Esophagus muscularis mucosa (tissue), 3 donors: ENCODE measurements around the gene DUXA.
"Not testable (repeated sequence)": the region's sequence is repeated elsewhere in the genome, so short reads cannot be mapped to it uniquely, and the experiment has no call there.

Experiments used
- EP300 ChIP-seq: sonication (generic); formaldehyde crosslinking; IDR thresholded peaks from one replicate; pipeline ENCODE4 v1.6.1; 2017; ENCODE audit warnings: antibody characterized with exemption
- TF ChIP-seq, protein P1 (sequence below), 3 experiments: fragments of 200-600 bp in 2 of 3; fragments of 450-650 bp in 1 of 3; sonication (generic) in 2 of 3; IDR thresholded peaks; one replicate each; pipeline ENCODE4 v1.5.1; 2017 to 2019; ENCODE audit warnings: antibody characterized with exemption in 3 of 3, mild to moderate bottlenecking in 2 of 3, moderate library complexity in 1 of 3

GRCh38 chr19:57197874-57198273, 30.6 kb upstream of the DUXA start:
- TF ChIP-seq, protein P1, sequence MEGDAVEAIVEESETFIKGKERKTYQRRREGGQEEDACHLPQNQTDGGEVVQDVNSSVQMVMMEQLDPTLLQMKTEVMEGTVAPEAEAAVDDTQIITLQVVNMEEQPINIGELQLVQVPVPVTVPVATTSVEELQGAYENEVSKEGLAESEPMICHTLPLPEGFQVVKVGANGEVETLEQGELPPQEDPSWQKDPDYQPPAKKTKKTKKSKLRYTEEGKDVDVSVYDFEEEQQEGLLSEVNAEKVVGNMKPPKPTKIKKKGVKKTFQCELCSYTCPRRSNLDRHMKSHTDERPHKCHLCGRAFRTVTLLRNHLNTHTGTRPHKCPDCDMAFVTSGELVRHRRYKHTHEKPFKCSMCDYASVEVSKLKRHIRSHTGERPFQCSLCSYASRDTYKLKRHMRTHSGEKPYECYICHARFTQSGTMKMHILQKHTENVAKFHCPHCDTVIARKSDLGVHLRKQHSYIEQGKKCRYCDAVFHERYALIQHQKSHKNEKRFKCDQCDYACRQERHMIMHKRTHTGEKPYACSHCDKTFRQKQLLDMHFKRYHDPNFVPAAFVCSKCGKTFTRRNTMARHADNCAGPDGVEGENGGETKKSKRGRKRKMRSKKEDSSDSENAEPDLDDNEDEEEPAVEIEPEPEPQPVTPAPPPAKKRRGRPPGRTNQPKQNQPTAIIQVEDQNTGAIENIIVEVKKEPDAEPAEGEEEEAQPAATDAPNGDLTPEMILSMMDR (IDR thresholded peaks at IDR 0.05): not testable (repeated sequence)
- TF ChIP-seq EP300: not testable (repeated sequence)
